K562 (cell line): ENCODE results near the gene ICAM1. TPM values are rescaled to one million over a fixed set of nuclear protein-coding genes. Genes with fewer than 3 reads are reported as not detected.

Experiments
- ARID1B ChIP-seq: fragments of 450-650 bp; IDR thresholded peaks from 2 replicates; pipeline ENCODE4 v1.6.1; 2016; ENCODE audit warnings: antibody characterized with exemption, mild to moderate bottlenecking, inconsistent platforms
- ASH1L ChIP-seq: fragments of 450-650 bp; IDR thresholded peaks from 2 replicates; pipeline ENCODE4 v1.6.1; 2018; ENCODE audit warnings: borderline replicate concordance, mild to moderate bottlenecking, low read depth; ENCODE audit not compliant: partially characterized antibody
- CGGBP1 ChIP-seq: fragments of 250-450 bp; sonication (Bioruptor Pico); IDR thresholded peaks from 2 replicates; pipeline ENCODE4 v1.9.0; 2021; ENCODE audit warnings: mild to moderate bottlenecking
- CHD7 ChIP-seq: fragments of 200-600 bp; sonication (generic); IDR thresholded peaks from one replicate; pipeline ENCODE4 v1.6.1; 2012; ENCODE audit warnings: mild to moderate bottlenecking, low read depth, low read length, inconsistent platforms
- COPS2 ChIP-seq: fragments of 450-650 bp; conservative IDR thresholded peaks from 2 replicates; pipeline ENCODE4 v1.6.1; 2016; ENCODE audit warnings: mild to moderate bottlenecking, moderate library complexity
- FOS ChIP-seq: IDR thresholded peaks from 3 replicates; pipeline ENCODE4 v1.6.1; 2011; ENCODE audit not compliant: insufficient read length; ENCODE audit errors: extremely low read depth
- HNRNPLL ChIP-seq: fragments of 200-400 bp; formaldehyde crosslinking; IDR thresholded peaks from 2 replicates; pipeline ENCODE4 v1.6.1; 2017; ENCODE audit warnings: low read length, low read depth, mild to moderate bottlenecking; ENCODE audit not compliant: poor library complexity, severe bottlenecking
- JUND ChIP-seq, 2 experiments: IDR thresholded peaks; 2 replicates in 1 of 2; 3 replicates in 1 of 2; pipeline ENCODE4 v1.6.1; 2011; ENCODE audit warnings: borderline replicate concordance in 2 of 2, low read depth in 2 of 2, low read length in 2 of 2, improper control_type of control experiment in 1 of 2, missing biosample characterization in 1 of 2, missing genetic modification characterization in 1 of 2, missing genetic modification reagents in 1 of 2
- MEIS2 ChIP-seq: fragments of 450-650 bp; IDR thresholded peaks from 2 replicates; pipeline ENCODE4 v1.6.1; 2014; ENCODE audit warnings: mild to moderate bottlenecking; ENCODE audit not compliant: partially characterized antibody
- NFIC ChIP-seq: fragments of 450-650 bp; IDR thresholded peaks from 2 replicates; pipeline ENCODE4 v1.6.1; 2017; ENCODE audit warnings: mild to moderate bottlenecking, inconsistent platforms
- NFYB ChIP-seq: IDR thresholded peaks from 2 replicates; pipeline ENCODE4 v1.6.1; 2011; ENCODE audit warnings: mild to moderate bottlenecking, moderate library complexity; ENCODE audit not compliant: insufficient read length; ENCODE audit errors: extremely low read depth
- NR2C2 ChIP-seq, 2 experiments: fragments of 200-800 bp in 1 of 2; sonication (Bioruptor generic) in 1 of 2; sonication (generic) in 1 of 2; formaldehyde crosslinking in 1 of 2; IDR thresholded peaks; 2 replicates each; pipeline versions ENCODE4 v1.6.1 to v1.8.0; 2016 to 2022; ENCODE audit warnings: mild to moderate bottlenecking in 1 of 2, missing compliant biosample characterization in 1 of 2, missing genetic modification characterization in 1 of 2, missing genetic modification reagents in 1 of 2
- POLR2G ChIP-seq: fragments of 200-400 bp; formaldehyde crosslinking; IDR thresholded peaks from 2 replicates; pipeline ENCODE4 v1.6.1; 2017; ENCODE audit warnings: low read depth, mild to moderate bottlenecking, antibody characterized with exemption, low read length, moderate library complexity
- TCFL5 ChIP-seq: fragments of 250-450 bp; sonication (Bioruptor Pico); conservative IDR thresholded peaks from 2 replicates; pipeline ENCODE4 v1.6.1; 2021; ENCODE audit warnings: mild to moderate bottlenecking, moderate library complexity, matching md5 sums
- ZNF133 ChIP-seq: fragments of 250-450 bp; sonication (Bioruptor Pico); IDR thresholded peaks from 2 replicates; pipeline ENCODE4 v1.4.0; 2020; ENCODE audit warnings: mild to moderate bottlenecking
- ZNF23 ChIP-seq: fragments of 250-450 bp; sonication (Bioruptor Pico); IDR thresholded peaks from 2 replicates; pipeline ENCODE4 v1.4.0; 2020; ENCODE audit warnings: mild to moderate bottlenecking
- ZNF436 ChIP-seq: fragments of 250-450, 450-650 bp; sonication (Bioruptor Pico); formaldehyde crosslinking; IDR thresholded peaks from 2 replicates; pipeline ENCODE4 v1.7.0; 2020; ENCODE audit warnings: mild to moderate bottlenecking
- polyA plus RNA-seq, 8 experiments: library from polyadenylated mRNA; depleted of rRNA in 4 of 8; stranded (reverse) in 5 of 8; unstranded in 3 of 8; fragments of >200 nt; fragmentation: Nextera tagmentation in 2 of 8; fragmentation: Illumina TruSeq in 1 of 8; extraction: Ambion mirVana in 2 of 8; extraction: Trizol in 1 of 8; gene quantifications; 2 replicates each; pipeline versions ENCODE4 v1.2.1 to v1.2.3, GENCODE V29; 2011 to 2014; ENCODE audit warnings: inconsistent platforms in 1 of 8, missing spikeins in 1 of 8
- total RNA-seq, 7 experiments: library from RNA; depleted of rRNA in 6 of 7; stranded (reverse); fragments of >200 nt in 6 of 7; fragmentation: Illumina TruSeq in 2 of 7; extraction: Trizol in 2 of 7; gene quantifications; 2 replicates each; pipeline versions ENCODE4 v1.2.1 to v1.2.3, GENCODE V29; 2011 to 2021; ENCODE audit warnings: low replicate concordance in 1 of 7

Gene ICAM1
- total and polyA plus RNA-seq, 9 of the 15 experiments (the other 6 are each of a cell fraction or from before 2014, with no cell fraction given), result 2.3 to 24.4 (median 13.4) TPM

DNA sequence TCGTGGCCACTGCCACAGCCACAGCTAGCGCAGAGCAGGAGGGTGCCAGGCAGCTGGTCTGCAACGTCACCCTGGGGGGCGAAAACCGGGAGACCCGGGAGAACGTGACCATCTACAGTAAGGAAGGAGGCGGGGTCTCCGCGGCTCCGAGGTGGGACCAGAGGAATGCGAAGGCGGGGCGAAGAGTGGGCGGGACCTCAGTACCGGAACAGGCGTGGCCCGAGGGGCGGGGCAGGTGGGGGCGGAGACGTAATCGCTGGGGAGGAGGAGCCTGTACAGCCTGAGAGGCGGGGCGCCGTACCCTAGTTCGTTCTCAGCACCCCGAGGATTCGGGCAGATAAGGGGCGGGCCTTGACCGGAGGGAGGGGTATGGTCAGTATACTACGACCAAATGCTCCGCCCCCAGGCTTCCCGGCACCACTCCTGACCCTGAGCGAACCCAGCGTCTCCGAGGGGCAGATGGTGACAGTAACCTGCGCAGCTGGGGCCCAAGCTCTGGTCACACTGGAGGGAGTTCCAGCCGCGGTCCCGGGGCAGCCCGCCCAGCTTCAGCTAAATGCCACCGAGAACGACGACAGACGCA lies 21.4 kb downstream of the ICAM1 start (continued):
- TF ChIP-seq CHD7 (no peak), ZNF23 (CRISPR knock-in tag) (no peak), FOS (no peak), COPS2 (no peak), CGGBP1 (no peak), ASH1L (no peak), TCFL5 (no peak), JUND (IDR thresholded peaks at IDR 0.05; ENCODE audit: borderline replicate concordance, low read depth, low read length) (no peak), JUND (tag; IDR thresholded peaks at IDR 0.05; ENCODE audit: borderline replicate concordance, low read depth, low read length) (no peak), NFIC (no peak), ARID1B (no peak), HNRNPLL (peak; percentile 45), ZNF436 (CRISPR knock-in tag) (no peak), NR2C2 (CRISPR knock-in tag; IDR thresholded peaks at IDR 0.05) (no peak), NR2C2 (tag; IDR thresholded peaks at IDR 0.05) (peak; percentile 74; the same call in 1 of the 2 replicates), MEIS2 (peak; percentile 8), NFYB (no peak), ZNF133 (CRISPR knock-in tag) (no peak), POLR2G (peak; percentile 71)
